NAMALWA (cell line): ENCODE results near the gene BRPF1.

ENCODE experiments used
- DNase-seq: peaks from one replicate; pipeline ENCODE4 v3.0.0-alpha.2; 2015; ENCODE audit warnings: low spot score

BRPF1 gene

DNA sequence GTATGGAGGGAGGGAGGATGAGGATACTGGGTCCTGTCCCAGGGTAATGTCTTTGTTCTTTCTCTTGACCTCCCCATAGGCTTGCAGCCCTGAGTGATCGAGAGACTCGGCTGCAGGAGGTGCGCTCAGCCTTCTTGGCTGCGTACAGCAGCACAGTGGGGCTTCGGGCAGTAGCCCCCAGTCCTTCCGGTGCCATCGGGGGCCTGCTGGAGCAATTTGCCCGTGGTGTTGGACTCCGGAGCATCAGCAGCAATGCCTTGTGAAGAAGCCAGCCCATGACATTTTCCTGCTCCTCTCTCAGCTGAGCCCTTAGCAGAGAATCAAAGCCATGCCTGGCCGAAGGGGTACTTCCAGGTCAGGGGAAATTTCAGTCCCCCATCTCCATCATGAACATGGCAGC lies 29.8 kb upstream of the BRPF1 start:
- no peak for DNase-seq

DNA sequence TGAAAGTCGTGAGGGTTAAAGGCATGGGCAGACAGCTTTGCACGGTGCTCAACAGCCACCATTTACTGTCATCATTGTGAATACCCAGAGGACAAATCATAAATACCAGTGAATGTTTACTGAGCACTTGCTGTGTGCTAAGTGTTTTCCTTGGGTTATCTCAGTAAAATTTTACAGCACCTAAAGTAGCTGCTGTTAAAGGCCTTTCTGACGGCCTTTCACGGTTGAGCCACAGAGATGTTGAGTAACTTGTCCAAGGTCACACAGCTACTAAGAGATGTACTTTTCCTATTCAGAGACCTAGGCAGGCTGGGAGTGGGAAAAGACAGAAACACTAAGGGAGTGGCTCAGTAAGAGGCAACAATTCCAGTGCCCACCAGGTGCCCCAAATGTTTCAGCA lies 28.3 kb upstream of the BRPF1 start:
- no peak for DNase-seq

DNA sequence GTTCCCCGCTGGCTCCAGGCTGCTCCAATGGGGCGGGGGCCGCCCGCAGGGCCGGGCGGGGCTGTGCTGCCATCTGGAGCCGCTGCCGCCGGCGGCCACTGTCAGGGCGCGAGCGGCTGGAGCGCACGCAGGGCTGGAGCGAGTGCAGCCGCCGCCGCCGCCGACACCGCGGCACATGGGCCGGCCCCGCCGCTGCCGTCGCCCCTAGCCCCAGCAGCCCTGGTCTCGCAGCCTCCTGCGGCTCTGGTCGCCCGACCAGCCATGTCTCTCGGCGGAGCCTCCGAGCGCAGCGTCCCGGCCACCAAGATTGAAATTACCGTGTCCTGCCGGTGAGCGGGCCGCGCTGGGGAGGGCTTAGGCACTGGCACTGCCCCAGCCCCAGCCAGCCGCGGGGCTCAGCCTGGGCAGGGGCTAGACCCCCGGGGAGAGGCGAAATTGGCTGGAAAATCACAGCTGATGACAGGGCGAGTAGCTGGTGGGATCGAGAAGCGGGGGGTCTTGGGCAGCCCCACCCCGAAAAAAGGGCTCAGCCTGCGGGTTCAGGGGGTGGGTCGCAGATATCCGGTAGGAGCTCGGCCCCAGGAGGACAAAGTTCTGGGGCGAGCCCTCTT lies 27.7 kb upstream of the BRPF1 start, which contains the start of gene CPNE9:
TSS of gene CPNE9 (plus strand) at position 98 of the 611 bp plus-strand sequence. CDS start at position 262, 164 bp downstream.
- DNase-seq, result no peak

DNA sequence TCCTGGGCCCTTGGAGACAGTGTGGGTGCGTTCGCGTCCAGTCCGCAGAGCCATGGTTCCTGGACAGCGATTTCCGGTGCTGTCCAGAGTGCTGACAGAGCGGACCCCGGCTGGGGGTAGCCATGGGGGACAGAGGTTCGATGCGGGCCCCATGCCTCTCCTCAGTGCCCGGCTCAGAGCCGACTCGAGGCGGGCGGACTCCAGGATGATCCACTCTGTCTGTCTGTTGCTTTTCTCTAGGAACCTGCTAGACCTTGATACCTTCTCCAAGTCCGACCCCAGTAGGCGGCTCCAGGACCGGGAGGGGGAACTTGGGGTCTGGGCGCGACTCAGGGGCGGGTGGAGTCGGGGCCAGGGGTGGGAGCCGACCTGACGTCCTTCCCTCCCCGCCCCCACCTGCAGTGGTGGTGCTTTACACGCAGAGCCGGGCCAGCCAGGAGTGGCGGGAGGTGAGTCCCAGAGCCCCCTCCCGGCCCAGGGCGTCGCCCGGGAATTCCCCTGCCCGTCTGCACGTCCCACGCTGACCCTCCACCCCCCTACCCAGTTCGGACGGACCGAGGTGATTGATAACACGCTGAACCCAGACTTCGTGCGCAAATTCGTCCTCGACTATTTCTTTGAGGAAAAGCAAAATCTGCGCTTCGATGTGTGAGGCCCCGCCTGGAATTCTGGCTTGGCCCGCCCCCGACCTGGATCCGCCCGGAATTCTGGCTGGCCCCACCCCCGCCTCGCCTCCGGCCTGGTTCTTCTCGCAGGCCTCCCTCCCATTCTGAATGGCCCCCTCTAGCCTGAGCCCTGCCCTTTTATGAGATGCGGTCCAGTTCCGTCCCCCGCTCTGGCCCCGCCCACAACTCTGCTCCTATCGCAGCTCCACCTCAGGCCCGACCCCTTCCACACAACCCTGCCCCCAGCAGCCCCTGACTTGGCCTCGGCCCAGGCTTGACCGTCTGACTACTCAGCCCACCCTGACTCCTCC lies 26.9 kb upstream of the BRPF1 start:
- DNase-seq, result no peak

DNA sequence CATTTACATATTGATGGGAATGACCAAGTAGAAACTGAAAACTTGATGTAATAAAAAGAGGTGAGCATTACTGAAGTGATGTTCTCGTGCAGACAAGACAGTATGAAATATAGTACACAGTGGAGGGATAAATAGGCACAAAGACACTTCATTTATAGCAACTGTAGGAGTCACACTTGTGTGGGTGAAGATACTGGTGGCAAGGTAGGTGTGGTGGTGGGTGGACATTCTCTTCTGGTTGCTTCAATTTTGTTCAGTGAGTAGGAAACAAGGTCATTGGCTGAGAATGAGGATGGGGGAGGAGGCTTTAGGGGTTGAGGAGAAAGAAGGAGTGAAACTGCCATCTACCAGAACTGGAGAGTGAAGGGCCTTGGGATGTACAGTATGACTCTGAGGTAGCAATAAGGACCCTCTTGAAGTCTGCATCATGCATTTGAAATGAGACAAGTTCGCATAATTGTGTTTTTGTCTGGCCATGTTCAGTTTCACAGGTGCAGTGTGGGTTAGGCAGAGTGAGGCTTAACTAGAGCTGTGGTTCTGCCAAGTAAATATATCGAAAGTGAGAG lies 21.3 kb upstream of the BRPF1 start:
- DNase-seq, result no peak

DNA sequence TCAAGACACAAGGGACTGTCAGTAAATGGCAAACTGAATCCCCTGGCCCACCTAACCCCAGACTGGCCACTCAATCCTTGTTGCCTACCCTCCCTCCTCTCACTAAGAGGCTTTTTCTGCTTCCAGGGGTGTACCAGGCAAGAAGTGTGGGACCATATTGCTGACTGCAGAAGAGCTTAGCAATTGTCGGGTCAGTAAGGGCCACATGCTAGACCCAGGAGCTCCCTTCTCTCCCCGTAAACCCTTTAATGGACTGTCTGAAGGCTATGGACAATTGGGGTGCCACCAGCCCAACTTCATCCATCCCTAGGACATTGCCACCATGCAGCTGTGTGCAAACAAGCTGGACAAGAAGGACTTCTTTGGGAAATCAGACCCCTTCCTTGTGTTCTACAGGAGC lies 19.1 kb upstream of the BRPF1 start:
- DNase-seq, result no peak

DNA sequence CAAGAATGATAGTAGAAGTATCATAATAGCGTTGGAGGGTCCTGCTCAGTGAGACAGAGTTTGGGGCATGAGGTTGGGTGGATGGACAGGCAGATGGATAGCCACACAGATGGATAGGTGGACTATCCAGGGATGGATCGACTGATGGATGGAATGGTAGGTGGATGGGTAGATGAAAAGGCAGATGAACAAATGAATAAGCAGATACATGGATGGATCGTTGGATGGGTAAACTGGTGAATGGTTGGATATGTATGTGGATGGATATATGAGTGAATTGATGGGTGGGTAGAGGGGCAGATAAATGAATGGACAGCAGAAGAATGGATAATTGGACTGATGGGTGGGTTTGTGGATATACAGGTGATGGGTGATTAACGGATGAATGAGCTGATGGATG lies 18.4 kb upstream of the BRPF1 start:
- DNase-seq, result no peak

DNA sequence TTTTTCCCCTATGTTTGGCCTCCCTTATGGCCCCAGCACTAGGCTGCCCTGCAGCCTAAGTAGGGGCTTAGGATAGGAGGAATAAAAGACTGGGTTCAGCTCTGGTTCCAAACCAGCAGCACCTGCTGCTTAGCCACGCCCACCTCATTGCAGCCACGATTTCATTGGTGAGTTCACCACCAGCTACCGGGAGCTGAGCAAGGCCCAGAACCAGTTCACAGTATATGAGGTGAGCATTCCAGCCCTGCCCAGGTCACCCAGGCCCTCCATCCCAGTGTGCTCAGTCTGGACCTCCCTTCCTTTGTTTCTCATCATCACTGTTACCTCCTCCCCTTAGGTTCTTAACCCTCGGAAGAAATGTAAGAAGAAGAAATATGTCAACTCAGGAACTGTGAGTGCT lies 16.4 kb upstream of the BRPF1 start:
- DNase-seq, result peak; percentile 45

DNA sequence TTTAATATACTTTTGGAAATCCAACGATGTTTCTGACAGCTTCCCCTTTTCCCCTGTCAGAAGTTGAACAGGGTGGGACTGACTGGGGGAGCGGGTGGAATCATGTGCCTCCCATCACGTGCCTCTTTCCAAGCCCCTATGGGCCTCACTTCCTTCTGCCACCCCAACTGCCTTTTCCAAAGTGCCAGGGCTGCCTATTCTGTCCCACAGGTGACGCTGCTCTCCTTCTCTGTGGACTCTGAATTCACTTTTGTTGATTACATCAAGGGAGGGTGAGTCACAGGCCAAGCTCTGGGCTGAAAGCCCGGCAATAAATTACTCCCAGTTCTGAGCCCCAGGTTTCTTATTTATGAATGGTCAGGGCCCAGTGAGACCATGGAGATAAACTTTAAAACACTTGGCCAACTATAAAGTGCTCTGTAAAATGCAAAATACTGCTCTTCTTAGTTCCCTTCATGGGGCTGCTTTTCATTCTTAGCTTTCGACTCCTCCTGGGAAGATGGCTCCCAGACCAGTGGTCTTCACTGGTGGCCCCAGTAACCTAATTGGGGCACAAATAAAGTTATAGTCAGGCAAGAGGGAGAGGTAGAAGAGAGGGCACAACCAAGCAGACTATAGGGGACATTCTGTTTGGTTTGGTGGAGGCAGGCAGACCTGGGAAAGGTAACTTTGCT lies 15.6 kb upstream of the BRPF1 start:
- DNase-seq, result no peak

DNA sequence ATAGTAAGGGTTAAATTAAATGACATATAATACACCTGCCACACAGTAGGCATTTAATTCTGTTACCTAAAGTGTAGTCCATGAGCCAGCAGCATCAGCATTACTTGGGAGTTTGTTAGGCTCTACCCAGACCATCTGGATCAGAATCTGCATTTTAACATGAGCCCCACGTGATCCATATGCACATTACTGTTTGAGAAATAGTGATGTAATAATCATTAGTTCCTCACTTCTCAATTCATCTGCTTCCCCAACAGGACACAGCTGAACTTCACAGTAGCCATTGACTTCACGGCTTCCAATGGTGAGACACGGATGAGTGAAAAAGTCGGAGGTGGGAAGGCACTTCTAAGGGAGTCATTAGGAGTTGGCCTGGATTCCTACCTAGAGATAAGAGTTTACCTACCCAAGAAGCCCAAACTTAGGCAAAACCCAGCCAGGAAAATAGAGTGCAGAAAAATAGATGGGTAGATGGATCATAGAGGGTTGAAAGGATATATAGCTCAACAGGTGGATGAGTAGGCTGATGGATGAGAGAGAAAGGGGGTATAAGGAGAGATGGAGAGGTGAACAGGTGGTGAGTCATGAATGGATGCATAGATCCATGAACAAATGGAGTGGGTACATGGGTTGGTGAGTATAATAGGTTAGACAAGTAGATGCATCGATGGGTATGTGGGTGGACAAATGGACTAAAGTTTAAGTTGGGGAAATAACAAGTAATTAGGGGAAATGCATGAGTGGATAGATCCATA lies 14.6 kb upstream of the BRPF1 start:
- DNase-seq, result no peak

DNA sequence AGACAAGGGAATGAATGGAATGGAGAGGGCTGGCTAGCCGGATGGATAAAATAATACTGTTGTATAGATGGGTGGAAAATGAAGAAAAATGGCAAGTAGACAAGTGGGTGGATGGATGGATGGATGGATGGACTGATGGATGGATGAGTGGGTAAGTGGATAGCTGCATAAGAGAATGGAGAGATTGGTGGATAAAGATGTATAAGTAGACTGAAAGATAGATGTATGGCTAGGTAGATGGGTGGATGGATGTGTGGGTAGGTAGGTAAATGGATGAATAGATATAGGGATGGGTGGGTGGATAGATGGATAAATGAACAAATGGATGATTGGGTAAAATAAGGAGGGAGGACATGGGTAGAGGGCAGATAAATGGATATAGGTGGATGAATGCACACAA lies 14.0 kb upstream of the BRPF1 start:
- no peak for DNase-seq

DNA sequence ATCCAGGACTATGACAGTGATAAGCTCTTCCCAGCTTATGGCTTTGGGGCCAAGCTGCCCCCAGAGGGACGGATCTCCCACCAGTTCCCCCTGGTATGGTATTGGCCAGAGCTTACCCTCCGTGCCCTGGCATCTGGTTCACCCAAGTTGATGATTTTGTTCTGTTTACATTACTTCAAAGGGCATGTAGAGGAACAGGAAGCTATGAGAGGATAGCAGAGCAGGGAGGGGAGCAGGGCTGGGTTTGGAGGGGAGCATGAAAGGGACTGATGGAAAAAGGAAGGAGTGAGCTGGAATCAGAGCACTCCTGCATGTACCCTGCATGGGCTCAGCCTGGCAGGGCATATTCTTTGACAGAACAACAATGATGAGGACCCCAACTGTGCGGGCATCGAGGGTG lies 13.4 kb upstream of the BRPF1 start:
- DNase-seq, result no peak

DNA sequence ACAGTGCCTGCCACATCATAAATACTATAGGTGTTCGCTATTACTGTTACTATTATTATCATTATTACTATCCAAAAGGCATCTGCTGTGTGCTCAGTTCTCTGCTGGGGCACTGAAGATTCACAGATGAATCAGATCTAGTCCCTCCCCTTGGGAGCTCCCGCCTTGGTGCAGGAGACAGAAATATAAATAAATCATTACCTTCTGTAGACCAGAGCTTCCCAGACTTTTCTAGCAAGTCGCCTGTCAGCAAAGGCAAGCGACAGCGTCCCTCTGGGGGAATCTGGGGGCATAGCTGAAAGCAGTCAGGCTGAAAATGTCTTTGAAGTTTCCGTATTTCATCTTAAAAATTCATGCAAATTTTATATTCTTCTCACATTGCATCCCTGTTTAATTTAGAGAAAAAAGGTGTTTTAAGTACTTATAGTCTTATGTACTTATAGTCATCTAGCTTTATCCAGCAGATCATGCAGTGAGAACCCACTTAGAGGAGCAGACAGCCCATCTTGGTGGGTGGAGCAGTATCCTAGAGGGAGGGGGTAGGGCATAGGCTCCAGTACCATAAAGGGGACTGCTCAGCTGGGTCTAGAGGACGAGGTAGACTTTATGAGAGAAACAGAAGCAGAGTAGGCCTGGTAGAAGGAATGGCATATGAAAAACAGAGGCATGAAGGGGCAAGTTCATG lies 10.4 kb upstream of the BRPF1 start:
- DNase-seq, result peak; percentile 17

DNA sequence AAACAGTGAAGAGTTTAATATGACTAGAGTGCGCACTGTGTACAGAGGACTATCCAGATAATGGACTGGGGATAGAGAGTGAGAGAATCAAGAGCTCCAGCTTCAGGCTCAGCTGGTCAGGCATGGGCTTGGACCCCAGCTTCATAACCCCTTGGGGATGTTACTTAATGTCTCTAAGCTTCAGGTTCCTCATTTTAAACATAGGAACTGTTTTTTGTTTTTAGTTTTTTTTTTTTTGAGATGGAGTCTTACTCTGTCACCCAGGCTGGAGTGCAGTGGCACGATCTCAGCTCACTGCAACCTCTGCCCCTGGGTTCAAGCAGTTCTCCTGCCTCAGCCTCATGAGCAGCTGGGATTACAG lies 9.9 kb upstream of the BRPF1 start:
- no peak for DNase-seq

DNA sequence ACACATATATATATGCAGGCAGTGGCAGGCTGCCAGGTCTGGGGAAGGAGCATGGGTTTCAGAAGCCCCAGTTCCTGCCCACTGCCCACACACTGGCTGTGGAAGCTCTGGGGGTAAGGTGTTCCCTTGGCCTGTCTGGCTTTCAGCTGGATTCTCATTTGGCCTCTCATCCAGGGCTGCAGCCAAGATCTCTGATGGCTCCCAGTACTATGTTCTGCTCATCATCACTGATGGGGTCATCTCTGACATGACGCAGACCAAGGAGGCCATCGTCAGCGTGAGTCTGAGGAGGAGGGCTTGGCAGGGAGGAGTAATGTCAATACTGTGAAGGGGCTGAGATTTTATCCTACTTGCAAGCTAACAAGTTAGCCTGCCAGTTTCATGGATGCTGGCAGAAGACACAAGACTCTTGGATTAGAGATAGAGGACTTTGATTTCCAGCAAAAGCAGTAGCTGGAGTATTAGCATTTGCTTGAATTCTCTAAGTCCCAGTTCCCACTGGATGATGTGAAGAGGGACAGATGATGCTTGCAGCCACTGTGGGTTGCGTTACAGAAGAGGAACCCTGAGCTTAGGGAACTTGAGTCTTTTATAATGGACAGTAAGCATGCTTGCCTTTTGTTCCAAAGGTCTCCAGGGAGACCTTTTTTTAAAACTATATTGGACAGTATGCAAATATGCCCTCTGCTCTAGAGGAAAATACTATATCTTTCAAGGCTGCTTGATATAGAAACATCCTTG lies 5.6 kb upstream of the BRPF1 start:
- DNase-seq, result no peak

DNA sequence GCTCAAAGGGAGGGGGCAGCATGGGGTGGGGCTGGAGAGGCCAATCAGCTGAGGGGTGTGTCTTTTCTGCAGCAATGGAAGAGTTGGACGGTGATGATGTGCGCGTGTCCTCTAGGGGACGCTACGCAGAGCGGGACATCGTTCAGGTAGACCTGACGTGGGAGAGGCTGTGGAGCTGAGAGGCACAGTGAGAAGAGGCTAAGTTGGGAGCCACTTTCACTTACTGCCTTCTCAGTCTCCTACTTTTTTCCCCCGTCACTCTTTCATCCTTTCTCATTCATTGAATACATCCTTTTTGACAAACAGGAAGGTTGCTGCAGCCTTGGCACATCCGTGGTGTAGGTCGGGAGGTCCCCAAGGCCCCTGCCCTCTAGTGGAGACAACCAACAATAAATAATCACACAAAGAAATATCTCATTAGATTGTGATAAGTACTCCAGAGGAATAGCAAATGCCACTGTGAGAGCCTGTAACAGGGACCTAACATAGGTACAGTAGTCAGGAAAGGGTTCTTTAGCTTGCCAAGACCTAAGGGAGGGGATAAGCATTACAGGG lies 4.4 kb upstream of the BRPF1 start:
- DNase-seq, result peak; percentile 84

DNA sequence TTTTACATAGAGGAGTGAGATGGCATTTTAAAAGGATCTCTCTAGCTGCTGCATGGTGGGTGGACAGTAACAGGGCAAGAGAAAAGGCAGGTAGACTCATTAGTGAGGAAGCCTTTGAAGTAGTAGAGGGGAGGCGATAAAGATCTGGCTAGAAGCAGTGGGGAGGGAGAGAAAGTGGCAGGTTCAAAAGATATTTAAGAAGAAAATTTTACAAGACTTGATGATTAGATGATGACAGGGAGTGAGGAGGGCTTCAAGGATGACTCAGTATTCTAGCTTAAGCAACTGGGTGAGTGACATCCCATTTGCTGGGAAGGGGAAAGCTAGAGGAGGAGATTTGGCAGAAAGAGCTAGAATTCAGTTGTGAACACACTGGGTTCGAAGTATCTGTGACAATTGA lies 3.8 kb upstream of the BRPF1 start:
- no peak for DNase-seq

DNA sequence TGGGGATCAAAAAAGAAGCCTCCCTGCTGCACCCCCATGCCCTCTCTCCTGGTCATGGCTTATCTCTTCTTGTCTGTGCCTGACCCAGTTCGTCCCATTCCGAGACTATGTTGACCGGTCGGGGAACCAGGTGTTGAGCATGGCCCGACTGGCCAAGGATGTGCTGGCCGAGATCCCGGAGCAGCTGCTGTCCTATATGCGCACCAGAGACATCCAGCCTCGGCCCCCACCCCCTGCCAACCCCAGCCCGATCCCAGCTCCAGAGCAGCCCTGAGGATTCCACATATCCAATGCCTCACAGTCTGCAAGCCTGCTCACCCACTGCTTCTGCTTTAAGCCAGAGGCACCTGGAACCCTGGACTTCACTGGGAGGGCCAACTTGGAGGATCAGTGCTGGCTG lies 2.1 kb upstream of the BRPF1 start:
- DNase-seq, result no peak

DNA sequence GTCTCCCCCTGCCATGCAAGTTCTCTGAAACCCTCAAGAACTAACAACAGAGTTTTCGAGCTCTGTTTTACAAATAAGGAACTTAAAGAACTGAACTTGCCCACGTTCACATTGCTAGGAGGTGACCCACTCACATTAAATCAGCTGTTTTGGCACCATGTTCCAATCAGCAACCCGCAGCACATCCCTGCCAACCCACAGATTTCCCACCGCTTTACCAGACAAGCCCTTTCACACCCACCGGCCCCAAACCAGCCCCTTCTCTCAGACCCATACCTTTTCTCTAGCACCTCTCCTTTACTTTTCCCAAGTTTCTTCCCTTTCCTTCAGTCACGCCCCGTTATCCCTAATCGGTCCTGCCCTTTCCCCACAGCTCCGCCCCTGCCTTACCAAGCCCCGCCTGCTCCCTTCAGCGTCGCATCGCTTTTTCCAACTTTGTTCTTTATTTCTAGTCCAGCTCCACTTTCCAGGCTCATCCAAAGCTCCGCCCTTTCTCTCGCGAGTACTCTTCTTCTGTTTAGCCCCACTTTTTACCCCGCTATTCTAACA lies 804 bp upstream of the BRPF1 start:
- no peak for DNase-seq
